GM12872 (cell line): ENCODE results near the gene ASB15.

Source experiments
- CTCF ChIP-seq: IDR thresholded peaks from 3 replicates; pipeline ENCODE4 v1.5.1; 2011; ENCODE audit warnings: low read depth, mild to moderate bottlenecking, low read length, moderate library complexity; ENCODE audit not compliant: insufficient read depth

ASB15 gene

GRCh38 chr7:123601530-123601929 lies at the start of gene ASB15:
Gene ASB15, plus strand, starts transcription at chr7:123601821. Its CDS starts 12,682 bp downstream, at chr7:123614503.
- no peak for TF ChIP-seq CTCF

- no peak for TF ChIP-seq CTCF
Measured at GRCh38 chr7:123552641-123553040, 49.0 kb upstream of the ASB15 start.

GRCh38 chr7:123553159-123553558 lies 48.5 kb upstream of the ASB15 start:
- TF ChIP-seq CTCF = no peak

- TF ChIP-seq CTCF = no peak
Measured at GRCh38 chr7:123555484-123555883, 46.1 kb upstream of the ASB15 start.

GRCh38 chr7:123557016-123557397 lies 44.6 kb upstream of the ASB15 start:
- no peak for TF ChIP-seq CTCF

- no peak for TF ChIP-seq CTCF
Measured at GRCh38 chr7:123557398-123558288, 44.0 kb upstream of the ASB15 start, which contains the start of gene NDUFA5. Gene NDUFA5, minus strand, starts transcription at chr7:123557818. Its CDS starts 23 bp downstream, at chr7:123557795.

GRCh38 chr7:123558289-123558874 lies 43.2 kb upstream of the ASB15 start:
- no peak for TF ChIP-seq CTCF
